DOHH2 (cell line): ENCODE results near the gene MIA.

Source experiments
- CTCF ChIP-seq: fragments of 200-600 bp; sonication (generic); IDR thresholded peaks from one replicate; pipeline ENCODE4 v1.5.1; 2014; ENCODE audit warnings: antibody characterized with exemption, mild to moderate bottlenecking, low read depth, low read length; ENCODE audit not compliant: poor library complexity, severe bottlenecking
- EZH2phosphoT487 ChIP-seq: fragments of 200-600 bp; sonication (generic); IDR thresholded peaks from 2 replicates; pipeline ENCODE4 v1.6.1; 2017; ENCODE audit warnings: borderline replicate concordance, mild to moderate bottlenecking, antibody characterized with exemption, low read length, moderate library complexity, mixed read lengths

- TF ChIP-seq CTCF (no peak), EZH2phosphoT487 (no peak)
These were observed 22.0 kb downstream of the MIA start for GRCh38 chr19:40797166-40797962.
